H1 (cell line): ENCODE measurements around the gene CDYL2. TPM values are rescaled to one million over a fixed set of nuclear protein-coding genes. Genes with fewer than 3 reads are reported as not detected.

Experiments
- CTCF ChIA-PET: fragments of 300-600 bp; sonication (Branson Sonifier 250); formaldehyde crosslinking; loops from one replicate; lab custom pipeline; 2021; ENCODE audit not compliant: partially characterized antibody; lab: Charles Lee
- POLR2A ChIA-PET: fragments of 300-600 bp; sonication (Branson Sonifier 250); formaldehyde crosslinking; loops from one replicate; lab custom pipeline; 2021; ENCODE audit warnings: inconsistent platforms; ENCODE audit not compliant: partially characterized antibody; lab: Charles Lee
- DNase-seq, 2 experiments: peaks; one replicate each; pipeline versions ENCODE4 v3.0.0 to v3.0.0-alpha.2; 2010 to 2022; ENCODE audit warnings: low spot score in 2 of 2, low read depth in 1 of 2, mixed read lengths in 1 of 2
- FAIRE-seq: peaks from 2 replicates; lab custom pipeline; 2011; peaks lifted over from hg19 to GRCh38; lab: Jason Lieb, UNC
- H2AFZ ChIP-seq: 2 replicates; pipeline ENCODE4 v1.8.1; 2012; ENCODE audit warnings: low read length, inconsistent platforms
- H2AK5ac ChIP-seq: 2 replicates; pipeline ENCODE4 v1.6.1; 2013; ENCODE audit warnings: low read depth, low read length
- H2BK120ac ChIP-seq: replicated peaks from 2 replicates; pipeline ENCODE3; 2013; ENCODE audit warnings: low read depth, low read length, inconsistent platforms
- H2BK12ac ChIP-seq: 2 replicates; pipeline ENCODE4 v1.6.1; 2013; ENCODE audit warnings: low read depth, low read length
- H2BK15ac ChIP-seq: 2 replicates; pipeline ENCODE4 v1.6.1; 2013; ENCODE audit warnings: low read length
- H2BK20ac ChIP-seq: 2 replicates; pipeline ENCODE4 v1.6.1; 2013; ENCODE audit warnings: low read length
- H2BK5ac ChIP-seq: 2 replicates; pipeline ENCODE4 v1.6.1; 2013; ENCODE audit warnings: low read depth, low read length
- H3K14ac ChIP-seq: 2 replicates; pipeline ENCODE4 v1.6.1; 2013; ENCODE audit warnings: inconsistent platforms; ENCODE audit not compliant: insufficient read length
- H3K18ac ChIP-seq: 2 replicates; pipeline ENCODE4 v1.6.1; 2013; ENCODE audit warnings: low read length; ENCODE audit errors: extremely low read depth
- H3K23ac ChIP-seq: 2 replicates; pipeline ENCODE4 v1.6.1; 2013; ENCODE audit warnings: inconsistent platforms; ENCODE audit not compliant: insufficient read length
- H3K23me2 ChIP-seq: 2 replicates; pipeline ENCODE4 v1.6.1; 2013; ENCODE audit warnings: low read depth, low read length
- H3K27ac ChIP-seq: 2 replicates; pipeline ENCODE4 v1.6.1; 2011; ENCODE audit warnings: low read depth, low read length, inconsistent platforms
- H3K27me3 ChIP-seq, 4 experiments: replicated peaks in 1 of 4; 1 replicate in 1 of 4; 2 replicates in 3 of 4; pipeline versions ENCODE4 v1.6.1 to v1.8.1; 2011 to 2013; ENCODE audit warnings: low read length in 3 of 4, mild to moderate bottlenecking in 3 of 4, inconsistent platforms in 2 of 4, mixed read lengths in 2 of 4, moderate library complexity in 1 of 4; ENCODE audit not compliant: control insufficient read depth in 3 of 4, insufficient read depth in 3 of 4; ENCODE audit errors: extremely low read depth in 1 of 4
- H3K36me3 ChIP-seq, 4 experiments: 2 replicates each; pipeline versions ENCODE4 v1.6.1 to v1.8.1; 2011 to 2013; ENCODE audit warnings: mild to moderate bottlenecking in 4 of 4, low read length in 3 of 4, moderate library complexity in 2 of 4, control low read depth in 1 of 4, inconsistent platforms in 1 of 4; ENCODE audit not compliant: insufficient read depth in 4 of 4, control insufficient read depth in 2 of 4
- H3K4ac ChIP-seq: replicated peaks from 2 replicates; pipeline ENCODE3; 2013; ENCODE audit warnings: low read length, low read depth, mixed read lengths, inconsistent platforms; ENCODE audit not compliant: insufficient read length
- H3K4me1 ChIP-seq, 4 experiments: replicated peaks in 1 of 4; 1 replicate in 1 of 4; 2 replicates in 3 of 4; pipeline versions ENCODE4 v1.6.1 to v1.8.1; 2011 to 2013; ENCODE audit warnings: low read length in 3 of 4, inconsistent platforms in 2 of 4, mixed read lengths in 1 of 4; ENCODE audit not compliant: insufficient read depth in 4 of 4, control insufficient read depth in 3 of 4
- H3K4me2 ChIP-seq, 2 experiments: 2 replicates each; pipeline versions ENCODE4 v1.6.1 to v1.8.1; 2011 to 2013; ENCODE audit warnings: low read depth in 2 of 2, low read length in 2 of 2, control low read depth in 1 of 2, inconsistent platforms in 1 of 2, mild to moderate bottlenecking in 1 of 2; ENCODE audit not compliant: insufficient read depth in 1 of 2
- H3K4me3 ChIP-seq, 4 experiments: fragments of 200-600, 300-600 bp in 1 of 4; sonication (generic), shearing (Covaris generic), sonication (Bioruptor Twin) in 1 of 4; 2 replicates each; pipeline versions ENCODE4 v1.5.1 to v1.8.1; 2011 to 2016; ENCODE audit warnings: low read length in 4 of 4, low read depth in 3 of 4, control low read depth in 2 of 4, inconsistent platforms in 2 of 4, mild to moderate bottlenecking in 2 of 4, mixed read lengths in 1 of 4, moderate library complexity in 1 of 4; ENCODE audit not compliant: insufficient read depth in 2 of 4; ENCODE audit errors: extremely low read depth in 1 of 4
- H3K56ac ChIP-seq: replicated peaks from 2 replicates; pipeline ENCODE3; 2013; ENCODE audit warnings: low read depth, mild to moderate bottlenecking, mixed read lengths, low read length, inconsistent platforms; ENCODE audit not compliant: insufficient read length
- H3K79me1 ChIP-seq: 2 replicates; pipeline ENCODE4 v1.6.1; 2013; ENCODE audit warnings: low read depth, low read length, control low read depth
- H3K79me2 ChIP-seq, 2 experiments: 2 replicates each; pipeline versions ENCODE4 v1.6.1 to v1.8.1; 2012 to 2013; ENCODE audit warnings: low read length in 2 of 2, mild to moderate bottlenecking in 2 of 2, inconsistent platforms in 1 of 2; ENCODE audit not compliant: insufficient read depth in 2 of 2, control insufficient read depth in 1 of 2
- H3K9ac ChIP-seq, 4 experiments: replicated peaks in 1 of 4; 1 replicate in 1 of 4; 2 replicates in 3 of 4; pipeline versions ENCODE4 v1.6.1 to v1.8.1; 2011 to 2013; ENCODE audit warnings: low read depth in 3 of 4, low read length in 3 of 4, control low read depth in 2 of 4, mild to moderate bottlenecking in 2 of 4, moderate library complexity in 2 of 4, inconsistent platforms in 1 of 4; ENCODE audit errors: extremely low read depth in 1 of 4
- H3K9me3 ChIP-seq, 2 experiments: 2 replicates each; pipeline versions ENCODE4 v1.6.1 to v1.8.1; 2012 to 2013; ENCODE audit warnings: mild to moderate bottlenecking in 2 of 2, moderate library complexity in 2 of 2, control low read depth in 1 of 2, inconsistent platforms in 1 of 2, low read depth in 1 of 2, low read length in 1 of 2, mixed read lengths in 1 of 2; ENCODE audit not compliant: insufficient read depth in 2 of 2
- H4K20me1 ChIP-seq, 2 experiments: replicated peaks in 1 of 2; 2 replicates each; pipeline versions ENCODE3 to v1.8.1; 2011 to 2013; ENCODE audit warnings: inconsistent platforms in 2 of 2, low read length in 2 of 2, mild to moderate bottlenecking in 1 of 2; ENCODE audit not compliant: insufficient read depth in 2 of 2, control insufficient read depth in 1 of 2
- H4K5ac ChIP-seq: 2 replicates; pipeline ENCODE4 v1.6.1; 2013; ENCODE audit warnings: low read length, low read depth, mixed read lengths, inconsistent platforms; ENCODE audit not compliant: insufficient read length
- H4K8ac ChIP-seq: 2 replicates; pipeline ENCODE4 v1.8.0; 2013; ENCODE audit warnings: mild to moderate bottlenecking, moderate library complexity, low read length, inconsistent platforms; ENCODE audit not compliant: insufficient read depth; ENCODE audit errors: extremely low read depth
- H4K91ac ChIP-seq: replicated peaks from 2 replicates; pipeline ENCODE3; 2013; ENCODE audit warnings: low read length, mixed read lengths, inconsistent platforms; ENCODE audit not compliant: insufficient read length
- BRCA1 ChIP-seq: IDR thresholded peaks from 2 replicates; pipeline ENCODE4 v1.6.1; 2012; ENCODE audit warnings: low read depth, low read length, improper control_type of control experiment
- CREB1 ChIP-seq: IDR thresholded peaks from 2 replicates; pipeline ENCODE4 v1.6.1; 2012; ENCODE audit warnings: inconsistent platforms
- KDM4A ChIP-seq: IDR thresholded peaks from one replicate; pipeline ENCODE4 v1.7.1; 2012; ENCODE audit warnings: low read depth, mild to moderate bottlenecking, moderate library complexity, low read length, inconsistent platforms; ENCODE audit not compliant: severe bottlenecking
- KDM5A ChIP-seq: fragments of 200-600 bp; IDR thresholded peaks from 2 replicates; pipeline ENCODE4 v1.7.1; 2012; ENCODE audit warnings: mild to moderate bottlenecking, low read length, inconsistent platforms, mixed read lengths
- NRF1 ChIP-seq: IDR thresholded peaks from 2 replicates; pipeline ENCODE4 v1.6.1; 2011; ENCODE audit warnings: mild to moderate bottlenecking, low read depth, low read length, improper control_type of control experiment
- SP2 ChIP-seq: IDR thresholded peaks from 2 replicates; pipeline ENCODE4 v1.6.1; 2012; ENCODE audit warnings: mild to moderate bottlenecking, low read length, inconsistent platforms
- whole genome bisulfite sequencing, 2 experiments: shearing (Covaris generic) in 1 of 2; methylation state at CpG; one replicate each; pipeline versions ENCODE4 v1.1.6 to v1.1.7; 2013 to 2015; ENCODE audit warnings: low lambda C conversion rate in 2 of 2, mixed read lengths in 2 of 2, inconsistent platforms in 1 of 2, low coverage in 1 of 2, missing lambda C conversion rate in 1 of 2; ENCODE audit not compliant: insufficient replicate concordance in 2 of 2, insufficient coverage in 1 of 2, insufficient read length in 1 of 2; ENCODE audit errors: extremely low coverage in 1 of 2, missing lambda C conversion rate in 1 of 2; 5-methylcytosine and 5-hydroxymethylcytosine counted together
- polyA plus RNA-seq, 7 experiments: library from polyadenylated mRNA; depleted of rRNA in 3 of 7; stranded (reverse) in 5 of 7; unstranded in 2 of 7; fragments of >200 nt in 5 of 7; fragments of 200-250 nt in 2 of 7; gene quantifications; 1 replicate in 5 of 7; 2 replicates in 1 of 7; 4 replicates in 1 of 7; pipeline versions ENCODE4 v1.2.1 to v1.2.3, GENCODE V29; 2011 to 2013; ENCODE audit warnings: missing spikeins in 2 of 7, mixed read lengths in 2 of 7
- total RNA-seq: library from RNA; stranded (reverse); fragmentation: NEBNext Ultra II Directional; extraction: Animal tissue kit (Norgen Biotek cat#: 25700); gene quantifications from 2 replicates; pipeline ENCODE4 v1.2.1, GENCODE V29; 2021
- TF ChIP-seq, protein P1 (sequence below): IDR thresholded peaks from 2 replicates; pipeline ENCODE4 v1.6.1; 2011; ENCODE audit warnings: low read depth, mild to moderate bottlenecking, low read length; ENCODE audit not compliant: insufficient read depth

CDYL2 gene
- total and polyA plus RNA-seq, 2 of the 8 experiments (the other 6 are each of a cell fraction or from before 2014, with no cell fraction given): 0.33 to 5.3 TPM

DNA sequence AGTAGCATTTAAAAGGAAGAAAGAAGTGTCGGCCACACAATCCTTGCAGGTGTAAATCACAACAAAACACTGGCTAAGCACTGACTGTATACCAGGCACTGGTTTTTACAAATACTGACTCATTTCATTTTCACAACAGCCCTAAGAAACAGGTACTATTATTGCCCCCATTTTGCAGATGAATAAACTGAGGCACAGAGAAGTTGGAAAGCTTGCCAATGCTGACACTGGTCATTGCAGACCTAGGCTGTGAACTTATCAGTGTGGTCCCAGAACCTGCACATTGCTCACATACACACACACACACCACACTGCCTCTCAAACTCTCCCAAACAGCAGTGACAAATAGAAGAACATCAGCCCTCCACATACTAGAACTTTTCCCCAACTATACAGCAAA is 37.6 kb downstream of the CDYL2 start:
- Histone ChIP-seq H3K23ac (no peak overlapping the region), H2AFZ (no peak overlapping the region), H3K56ac (no peak overlapping the region), H3K18ac (no peak overlapping the region), H2BK5ac (no peak overlapping the region), H2BK20ac (no peak overlapping the region), H3K14ac (no peak overlapping the region), H2BK15ac (no peak overlapping the region), H4K91ac (no peak overlapping the region), H3K23me2 (no peaks in the 10 kb centered on the region), H3K9me3 (peaks cover 12 to 28% of the 10 kb centered on the region in 2 experiments), H3K9ac (no peak overlapping the region), H3K27ac (no peak overlapping the region), H3K27me3 (no peaks in the 10 kb centered on the region), H3K4ac (no peak overlapping the region), H4K20me1 (no peaks in the 10 kb centered on the region), H2BK12ac (no peak overlapping the region), H4K5ac (no peak overlapping the region), H3K4me1 (no peaks in the 10 kb centered on the region), H3K79me2 (no peaks in the 10 kb centered on the region), H3K36me3 (no peaks in the 10 kb centered on the region; a peak in 1 of 8 replicates), H3K79me1 (no peaks in the 10 kb centered on the region), H3K4me2 (no peak overlapping the region), H2AK5ac (no peak overlapping the region), H4K8ac (no peak overlapping the region), H2BK120ac (no peak overlapping the region), H3K4me3 (no peak overlapping the region)
- CTCF ChIA-PET: no interaction called here
- POLR2A ChIA-PET: no interaction called here
- DNase-seq: no peak
- FAIRE-seq: no peak
- 88% methylated on average over 1 of the region's 1 CpG; no CpG with 5 or more reads in 1 of the 2 experiments for WGBS, 2 experiments
- TF ChIP-seq SP2 (no peak), NRF1 (no peak), CREB1 (no peak), BRCA1 (no peak), KDM5A (no peak), KDM4A (no peak)
- TF ChIP-seq, protein P1, sequence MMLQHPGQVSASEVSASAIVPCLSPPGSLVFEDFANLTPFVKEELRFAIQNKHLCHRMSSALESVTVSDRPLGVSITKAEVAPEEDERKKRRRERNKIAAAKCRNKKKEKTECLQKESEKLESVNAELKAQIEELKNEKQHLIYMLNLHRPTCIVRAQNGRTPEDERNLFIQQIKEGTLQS: no peak
